AG08395 (cell line): ENCODE data around the gene GRIK1.

Experiments
- DNase-seq: peaks from one replicate; pipeline ENCODE4 v3.0.0; 2012; ENCODE audit warnings: mixed read lengths, low spot score

Gene GRIK1

DNA sequence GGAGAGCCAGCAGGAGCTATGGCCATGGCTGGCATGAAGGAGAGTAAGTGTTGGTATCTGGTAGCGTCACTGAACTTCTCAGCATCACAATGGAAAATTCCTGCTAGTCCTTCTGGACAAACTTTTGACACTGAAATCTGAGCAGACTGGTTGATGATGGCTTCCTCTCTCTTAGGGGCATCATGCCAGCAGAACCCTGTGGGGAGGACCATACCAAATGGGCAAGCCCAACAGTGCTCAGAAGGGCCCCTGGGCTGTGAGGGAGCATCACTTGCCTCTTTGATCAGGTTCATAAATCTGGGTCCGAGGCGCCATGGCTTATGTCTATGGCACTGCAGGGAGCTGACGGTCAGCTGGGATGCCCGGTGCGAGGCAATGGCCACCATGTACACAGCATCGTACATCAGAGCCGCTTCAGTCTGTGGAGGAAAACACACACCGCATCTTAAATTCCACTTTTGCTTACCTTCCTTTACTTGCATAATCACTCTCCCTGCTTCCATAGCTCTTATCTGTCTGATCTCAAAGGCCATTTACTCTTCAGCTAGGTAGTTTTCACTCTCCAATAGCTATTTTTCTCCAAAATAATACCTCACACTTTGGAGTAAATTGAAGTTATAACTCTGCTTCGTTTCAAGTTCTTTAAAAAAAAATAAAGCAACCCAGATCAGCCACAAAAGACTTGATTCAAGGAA, 297.1 kb downstream of the GRIK1 start:
- DNase-seq, result no peak

DNA sequence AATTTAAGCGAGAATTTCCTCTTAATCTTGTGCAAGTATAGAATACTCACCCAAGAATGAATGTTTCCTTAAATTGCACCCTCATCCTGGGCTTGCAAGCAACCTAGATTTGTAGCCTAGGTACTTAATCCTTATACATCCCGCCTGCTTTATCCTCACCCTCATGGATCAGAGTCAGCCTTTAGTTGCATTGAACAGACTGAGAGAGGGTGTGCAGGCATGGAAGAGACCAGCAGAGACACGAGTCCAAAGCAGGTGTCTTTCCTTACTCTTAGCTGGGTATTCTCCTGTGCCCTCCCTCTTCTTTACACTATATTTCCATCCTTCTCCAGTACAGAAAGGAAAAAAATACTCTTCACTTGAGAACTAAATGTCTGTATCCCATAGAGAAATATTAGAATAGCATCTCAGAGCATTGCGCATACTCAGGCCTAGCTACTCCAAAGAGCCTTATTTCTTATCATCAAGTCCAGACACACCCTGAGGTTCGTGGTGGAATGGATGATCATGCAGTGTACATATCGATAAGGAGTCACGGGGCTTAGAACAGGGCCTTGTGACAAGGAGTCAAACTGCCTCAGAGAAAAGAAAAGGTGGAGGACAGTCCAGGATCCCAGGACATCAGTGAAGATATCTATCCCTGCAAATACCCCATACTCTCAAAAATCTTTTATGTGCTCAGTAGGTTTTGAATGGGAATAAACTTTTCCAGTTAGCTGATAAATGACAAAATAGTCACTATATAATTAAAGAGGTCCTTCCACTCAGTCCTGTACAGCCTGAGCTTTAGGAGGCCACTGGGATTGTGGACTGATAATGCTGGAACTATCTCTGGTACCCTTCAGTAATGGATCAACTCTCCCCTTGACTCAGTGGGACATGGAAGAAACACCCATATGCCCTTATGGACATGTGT, 297.9 kb downstream of the GRIK1 start:
- no peak for DNase-seq

DNA sequence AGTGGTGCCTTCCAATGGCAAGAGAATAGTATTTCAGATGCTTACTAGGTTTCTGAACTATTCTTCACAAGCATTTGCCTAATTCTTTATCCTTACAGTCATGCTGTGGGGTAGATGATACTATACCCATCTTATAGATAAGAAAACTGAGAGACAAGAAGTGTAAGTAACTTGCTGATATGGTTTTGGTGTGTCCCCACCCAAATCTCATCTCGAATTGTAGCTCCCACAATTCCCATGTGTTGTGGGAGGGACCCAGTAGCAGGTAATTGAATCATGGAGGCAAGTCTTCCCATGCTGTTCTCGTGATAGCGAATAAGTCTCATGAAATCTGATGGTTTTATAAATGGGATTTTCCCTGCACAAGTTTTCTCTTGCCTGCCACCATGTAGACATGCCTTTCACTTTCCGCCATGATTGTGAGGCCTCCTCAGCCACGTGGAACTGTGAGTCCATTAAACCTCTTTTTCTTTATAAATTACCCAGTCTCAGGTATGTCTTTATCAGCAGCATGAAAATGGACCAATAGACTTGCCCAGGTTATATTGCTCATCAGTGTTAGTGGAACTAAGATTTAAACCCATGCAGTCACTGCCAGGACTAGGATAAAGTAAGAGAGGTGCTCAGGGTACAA, 298.7 kb downstream of the GRIK1 start:
- DNase-seq, result no peak

DNA sequence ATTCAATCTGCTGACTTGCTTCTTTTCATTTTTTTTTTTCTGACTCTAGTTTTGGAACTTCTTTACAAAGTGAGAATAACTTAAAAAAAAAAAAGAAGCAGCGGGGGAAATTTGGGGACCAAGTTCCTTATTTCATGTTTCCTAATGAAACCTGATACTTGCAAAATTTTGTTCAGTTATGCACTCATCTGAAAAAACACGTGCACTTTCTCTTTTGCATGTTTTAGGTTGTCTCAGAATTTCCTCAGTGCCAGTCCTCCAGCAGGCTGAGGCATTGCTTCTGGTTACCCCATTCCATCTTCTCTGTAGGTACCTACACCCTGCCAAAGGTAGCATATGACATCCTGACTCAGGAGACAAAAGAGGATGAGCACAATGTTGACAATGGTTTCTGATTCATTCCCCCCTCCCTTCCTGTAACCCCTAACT, 299.7 kb downstream of the GRIK1 start:
- DNase-seq, result no peak

DNA sequence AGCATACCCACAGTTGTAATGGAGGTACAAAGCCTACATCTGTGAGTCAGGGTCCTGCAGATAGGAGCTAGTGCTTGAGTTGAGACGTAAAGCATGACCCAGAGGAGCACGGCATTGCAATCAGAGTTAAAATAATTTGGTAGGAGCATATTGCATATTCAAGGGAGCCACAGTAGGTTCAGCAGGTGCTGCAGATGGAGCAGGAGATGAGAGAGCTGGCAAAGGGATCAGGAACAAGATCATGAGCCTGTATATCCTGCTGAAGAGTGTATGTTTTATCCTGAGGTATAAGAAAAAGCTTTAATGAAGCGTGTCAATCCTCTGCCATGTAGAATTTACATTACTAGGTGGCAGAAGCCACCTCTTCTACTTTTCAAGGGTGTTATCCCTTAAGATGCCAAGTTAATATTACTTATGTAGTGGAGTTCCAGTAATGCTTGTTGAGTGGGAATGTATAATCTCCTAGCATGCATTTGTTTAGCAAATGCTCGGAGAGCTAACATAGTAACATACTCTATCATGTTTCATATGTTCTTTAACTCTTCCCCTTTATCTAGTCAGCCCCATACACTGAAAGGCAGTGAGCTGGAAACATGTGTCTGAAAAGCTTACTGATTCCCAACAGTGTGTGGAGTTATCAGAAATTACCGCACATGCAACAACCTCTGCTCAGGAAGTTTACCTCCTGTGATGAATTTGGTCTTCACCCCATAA, 300.3 kb downstream of the GRIK1 start:
- DNase-seq, result no peak

DNA sequence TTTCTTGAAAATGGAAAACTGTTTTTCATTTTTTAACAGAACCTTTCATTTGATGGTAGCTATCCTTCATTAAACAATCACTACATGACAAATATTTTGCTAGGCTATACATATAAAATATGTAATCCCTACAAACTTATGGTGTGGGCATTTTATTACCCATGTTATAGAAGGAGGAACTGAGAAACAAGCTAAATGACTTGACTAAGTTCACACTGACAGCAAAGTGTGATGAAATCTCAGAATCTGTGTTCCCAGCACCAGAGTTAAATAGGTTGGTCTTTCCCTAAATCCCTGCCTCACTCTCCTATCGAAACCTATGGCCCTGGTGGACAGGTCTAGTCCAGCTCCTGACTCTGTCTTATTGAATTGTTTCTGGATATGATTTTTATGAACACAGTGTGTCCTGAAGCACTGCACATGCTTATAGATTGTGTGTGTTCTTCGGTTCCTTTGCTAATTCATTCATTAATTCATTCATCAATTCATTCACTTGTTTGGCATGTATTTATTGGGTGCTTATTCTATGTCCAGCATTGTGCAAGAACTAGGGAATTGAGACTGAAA, 301.0 kb downstream of the GRIK1 start:
- no peak for DNase-seq

DNA sequence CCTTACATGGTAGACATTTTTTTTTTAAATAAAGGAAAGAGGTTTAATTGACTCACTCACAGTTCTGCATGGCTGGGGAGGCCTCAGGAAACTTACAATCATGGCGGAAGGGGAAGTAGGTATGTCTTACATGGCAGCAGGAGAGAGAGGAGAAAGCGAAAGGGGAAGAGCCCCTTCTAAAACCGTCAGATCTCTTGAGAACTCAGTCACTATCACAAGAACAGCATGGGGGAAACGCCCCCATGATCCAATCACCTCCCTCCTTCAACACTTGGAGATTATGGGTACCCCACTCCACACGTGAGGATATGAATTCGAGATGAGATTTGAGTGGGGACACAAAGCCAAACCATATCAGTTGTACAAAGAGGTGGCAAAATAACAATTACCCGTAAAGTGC, 301.7 kb downstream of the GRIK1 start:
- no peak for DNase-seq

DNA sequence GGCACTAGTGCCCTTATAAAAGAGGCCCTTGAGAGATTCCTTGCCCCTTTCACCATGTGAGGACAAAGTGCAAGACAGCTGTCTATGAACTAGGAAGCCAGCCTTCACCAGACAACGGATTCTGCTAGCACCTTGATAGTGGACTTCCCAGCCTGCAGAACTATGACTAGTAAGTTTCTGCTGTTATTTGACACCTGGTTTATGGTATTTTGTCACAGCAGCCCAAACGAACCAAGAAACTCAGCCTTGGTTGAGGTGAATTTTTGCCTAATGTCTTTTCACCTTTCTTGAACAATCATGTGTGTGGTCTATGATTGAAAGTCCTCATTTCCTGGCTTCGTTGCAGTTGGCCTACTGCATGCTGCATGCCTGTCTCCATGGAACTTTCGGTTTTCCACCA, 302.2 kb downstream of the GRIK1 start:
- no peak for DNase-seq

DNA sequence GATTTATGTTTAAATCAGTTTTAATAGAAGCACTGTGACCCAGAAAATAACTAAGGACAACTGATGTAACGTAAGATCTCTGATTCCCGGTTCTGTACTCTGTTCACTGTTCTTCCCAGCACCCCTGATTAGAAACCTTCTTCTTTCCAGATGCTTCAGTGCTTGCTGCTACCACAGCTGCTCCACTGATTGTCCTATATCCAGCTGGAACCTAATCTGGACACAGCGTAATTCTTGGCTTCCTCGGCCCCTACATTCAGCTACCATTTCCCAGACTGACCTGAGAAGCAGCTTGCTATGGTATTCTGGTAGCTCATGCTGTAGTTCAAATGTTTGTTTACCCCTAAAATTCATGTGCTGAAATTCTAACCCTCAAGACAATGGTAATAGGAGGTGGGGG, 302.7 kb downstream of the GRIK1 start:
- no peak for DNase-seq

DNA sequence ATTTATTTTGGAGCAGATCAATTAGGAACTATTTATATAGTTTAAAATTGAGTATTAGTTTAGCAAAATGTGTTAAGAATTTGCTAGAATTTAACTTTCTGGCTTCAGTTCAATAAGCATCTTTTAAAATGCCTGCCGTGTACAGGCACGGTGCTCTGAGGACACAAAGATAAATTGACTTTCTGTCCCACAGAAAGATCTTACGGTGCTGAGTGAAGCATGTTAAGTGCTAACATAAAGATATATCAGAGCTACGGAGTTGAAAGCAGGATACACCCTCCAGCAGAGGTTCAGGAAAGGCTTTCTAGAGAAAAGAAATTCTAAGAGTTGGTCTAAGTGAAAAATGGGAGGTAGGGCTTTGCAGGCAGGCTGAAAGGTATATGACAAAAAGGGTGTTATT, 305.4 kb downstream of the GRIK1 start:
- DNase-seq, result no peak

DNA sequence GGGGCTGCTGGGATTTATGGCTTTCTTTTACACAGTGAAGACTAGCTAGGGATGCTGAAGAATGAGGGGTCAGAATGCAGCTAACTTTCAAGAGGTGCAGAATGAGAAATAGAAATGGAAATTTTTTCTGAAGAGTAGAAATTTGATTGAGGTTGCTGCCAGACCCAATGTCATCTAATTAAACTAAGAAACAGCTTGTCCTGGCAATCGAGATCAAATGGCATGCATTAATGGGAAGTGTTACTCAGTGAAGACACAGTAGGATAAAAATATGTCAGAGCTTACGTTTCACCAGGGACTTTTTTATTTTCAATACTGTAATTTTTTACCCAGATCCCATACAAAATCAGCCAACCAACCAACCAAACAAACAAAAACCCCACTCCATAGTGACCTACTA, 306.0 kb downstream of the GRIK1 start:
- DNase-seq, result no peak

DNA sequence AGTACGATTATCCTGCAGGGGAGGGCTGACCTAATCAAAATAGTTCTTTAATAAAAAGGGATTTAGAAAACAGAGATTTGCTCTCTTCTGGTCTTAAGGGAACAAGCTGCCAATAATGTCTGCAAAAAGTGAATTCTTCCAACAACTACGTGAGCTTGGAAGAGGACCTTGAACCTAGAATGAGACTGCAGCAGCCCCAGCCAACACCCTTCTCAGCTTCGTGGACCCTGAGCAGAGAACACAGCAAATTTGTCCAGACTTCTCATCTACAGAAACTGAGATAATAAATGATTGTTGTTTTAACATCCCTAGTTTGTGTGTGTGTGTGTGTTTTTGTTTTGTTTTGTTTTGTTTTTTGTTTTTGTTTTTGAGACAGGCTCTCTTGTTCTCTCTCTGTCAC, 309.4 kb downstream of the GRIK1 start:
- no peak for DNase-seq

DNA sequence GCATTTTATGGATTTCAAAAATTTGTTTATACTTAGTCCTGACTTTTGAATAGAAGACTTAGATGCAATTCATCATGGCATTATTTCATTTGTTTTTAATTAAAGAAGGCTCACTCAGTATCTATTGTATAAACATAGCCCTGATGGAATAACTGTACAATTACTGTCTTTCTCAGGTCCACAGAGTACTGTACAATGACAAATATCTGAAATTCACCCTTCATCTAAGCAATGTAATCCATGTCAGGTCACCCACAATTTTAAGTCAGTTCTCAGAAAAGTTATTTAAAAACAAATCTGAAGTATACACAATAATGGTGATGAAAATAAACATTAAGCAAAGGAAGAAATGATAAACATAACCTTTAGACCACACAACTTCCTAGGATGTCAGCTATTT, 311.9 kb downstream of the GRIK1 start:
- no peak for DNase-seq

DNA sequence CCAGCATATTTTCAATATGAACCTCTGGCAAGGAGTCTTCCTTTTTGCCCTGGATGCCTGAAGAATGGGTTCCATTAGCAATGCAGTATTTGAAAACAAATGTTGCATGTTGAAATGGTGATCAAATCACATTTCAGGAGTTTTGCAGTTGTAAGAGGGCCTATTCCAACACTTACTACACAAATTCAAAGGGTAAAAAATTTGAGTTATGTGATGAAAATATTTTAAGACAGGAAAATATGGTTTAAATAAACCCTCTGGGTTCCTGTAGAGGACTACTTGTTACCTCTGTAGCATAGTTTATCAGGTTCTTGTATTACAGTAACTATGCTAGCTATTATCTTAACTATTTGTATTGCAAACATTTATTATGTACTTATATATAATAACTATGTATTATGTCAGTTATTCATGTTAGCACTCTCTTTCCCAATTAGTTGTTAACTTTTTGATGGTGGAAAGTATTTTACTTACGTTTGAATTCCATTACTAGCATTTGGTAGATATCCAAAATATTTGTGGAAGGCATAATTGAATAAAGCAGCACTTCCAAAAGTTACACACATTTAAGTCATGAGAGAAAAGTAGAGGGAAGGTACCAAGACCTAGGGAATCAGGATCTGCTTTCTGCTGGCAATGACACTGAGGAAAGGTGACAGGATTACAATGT, 312.9 kb downstream of the GRIK1 start:
- DNase-seq, result no peak

DNA sequence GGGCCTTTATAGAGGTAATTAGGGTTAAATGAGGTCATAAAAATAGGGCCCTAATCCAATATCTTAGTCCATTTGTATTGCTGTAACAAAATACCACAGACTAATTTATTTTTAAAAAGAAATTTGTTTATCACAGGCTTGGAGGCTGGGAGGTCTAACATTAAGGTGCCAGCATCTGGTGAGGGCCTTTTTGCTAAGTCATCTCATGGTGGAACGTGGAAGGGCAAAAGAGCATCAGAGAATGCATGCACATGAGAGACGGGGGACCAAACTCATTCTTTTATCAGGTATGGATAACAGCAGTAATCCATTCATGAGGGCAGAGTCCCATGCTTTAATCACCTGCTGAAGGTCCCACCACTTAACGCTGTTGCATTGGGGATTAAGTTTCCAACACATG, 313.8 kb downstream of the GRIK1 start:
- DNase-seq, result no peak

DNA sequence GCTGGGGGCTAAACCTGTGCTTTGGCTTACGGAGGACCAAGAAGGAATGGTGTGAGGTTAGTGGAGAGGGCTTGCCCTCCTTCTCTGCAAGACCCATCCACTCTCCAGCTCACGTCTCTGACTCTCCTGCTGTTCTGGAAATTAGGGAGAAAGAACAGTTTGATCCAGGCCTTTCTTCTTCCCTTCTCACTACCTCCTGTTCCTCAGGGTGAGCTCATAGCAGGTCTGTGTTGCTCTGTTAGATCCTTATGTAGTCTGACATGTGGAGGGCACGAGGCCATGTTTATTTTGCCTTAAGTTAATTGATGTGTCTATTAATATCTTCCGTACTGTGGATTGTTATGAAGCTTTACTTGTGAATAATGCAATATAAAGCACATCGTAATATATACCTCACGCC, 315.0 kb downstream of the GRIK1 start:
- DNase-seq, result no peak

DNA sequence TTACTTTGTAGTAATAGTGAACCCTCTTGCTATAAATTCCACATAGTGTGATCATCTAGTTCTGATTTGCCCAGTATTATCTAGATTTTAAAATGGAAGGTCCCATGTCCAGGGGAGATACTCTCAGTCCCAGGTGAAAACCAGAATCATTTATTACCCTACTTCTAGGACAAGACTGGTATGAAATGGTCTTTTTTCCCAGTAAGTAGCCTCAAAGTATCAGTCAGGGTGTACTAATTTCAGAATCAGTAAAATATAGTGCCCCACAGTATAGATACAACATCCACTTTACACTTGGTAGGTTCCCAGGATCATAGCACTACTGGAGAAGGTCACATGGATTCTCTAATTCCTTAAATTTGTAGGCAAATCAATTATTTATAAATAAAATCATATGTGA, 318.3 kb downstream of the GRIK1 start:
- DNase-seq, result no peak

DNA sequence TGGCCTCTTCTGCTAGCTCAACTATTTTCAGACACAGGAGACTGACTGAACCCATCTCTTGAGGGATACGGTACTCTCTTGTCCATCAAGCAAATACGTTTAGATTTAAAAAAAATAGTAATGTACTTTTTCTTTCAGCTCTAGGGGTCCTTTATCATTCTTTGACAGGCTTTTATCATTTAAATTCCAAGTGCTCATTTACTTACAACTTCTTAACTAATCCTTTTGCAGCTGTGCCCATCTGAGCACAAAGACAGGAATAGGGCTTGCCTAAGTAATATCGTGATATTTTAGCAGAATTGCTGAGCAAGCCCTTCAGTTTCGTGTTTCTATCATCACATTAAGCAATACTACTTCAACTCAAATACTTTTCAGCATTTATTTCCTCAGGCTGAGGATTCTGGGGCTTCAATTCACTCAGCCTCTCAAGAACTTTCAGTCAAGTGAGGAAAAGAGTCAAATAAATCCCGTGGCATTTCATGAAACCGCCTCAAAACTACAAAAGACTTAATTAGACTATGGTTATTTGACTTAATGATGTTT, 323.5 kb downstream of the GRIK1 start:
- no peak for DNase-seq

DNA sequence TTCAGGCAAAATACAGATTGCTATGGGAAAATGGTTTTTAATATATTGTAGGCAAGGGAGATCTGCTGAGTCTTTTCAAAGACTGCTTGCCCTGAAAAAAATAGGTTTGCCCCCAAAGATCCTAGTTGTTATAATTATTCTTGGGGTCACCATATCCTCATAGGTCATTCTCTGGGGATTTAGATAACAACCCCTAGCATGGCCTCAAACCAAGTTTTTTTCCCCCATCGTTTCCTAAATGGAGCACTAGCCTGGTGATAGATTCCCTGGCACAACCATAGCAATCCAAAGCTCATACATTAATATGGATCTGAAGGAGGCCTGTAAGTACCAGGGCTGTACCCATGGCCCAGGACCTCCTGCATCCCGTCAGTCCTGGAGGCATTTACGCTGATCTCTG, 325.9 kb downstream of the GRIK1 start:
- no peak for DNase-seq

DNA sequence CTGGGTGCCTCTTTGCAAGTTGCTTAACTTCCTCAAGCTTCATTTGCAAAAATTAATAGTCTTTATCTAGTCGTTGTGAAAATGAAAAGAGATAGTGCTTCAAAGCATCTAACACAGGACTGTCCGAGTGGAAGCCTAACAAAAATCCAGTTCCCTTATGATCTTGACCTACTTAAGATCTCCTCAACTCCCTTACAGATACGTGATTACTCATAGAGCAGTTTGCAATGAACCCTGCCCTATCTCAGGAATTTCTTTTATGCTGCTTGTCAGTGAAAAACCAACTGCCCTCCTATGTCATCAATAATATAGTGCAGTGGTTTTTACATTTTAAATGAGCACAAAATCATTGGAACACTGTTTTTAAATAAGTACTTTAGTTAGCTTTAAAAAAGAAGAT, 326.8 kb downstream of the GRIK1 start:
- no peak for DNase-seq

DNA sequence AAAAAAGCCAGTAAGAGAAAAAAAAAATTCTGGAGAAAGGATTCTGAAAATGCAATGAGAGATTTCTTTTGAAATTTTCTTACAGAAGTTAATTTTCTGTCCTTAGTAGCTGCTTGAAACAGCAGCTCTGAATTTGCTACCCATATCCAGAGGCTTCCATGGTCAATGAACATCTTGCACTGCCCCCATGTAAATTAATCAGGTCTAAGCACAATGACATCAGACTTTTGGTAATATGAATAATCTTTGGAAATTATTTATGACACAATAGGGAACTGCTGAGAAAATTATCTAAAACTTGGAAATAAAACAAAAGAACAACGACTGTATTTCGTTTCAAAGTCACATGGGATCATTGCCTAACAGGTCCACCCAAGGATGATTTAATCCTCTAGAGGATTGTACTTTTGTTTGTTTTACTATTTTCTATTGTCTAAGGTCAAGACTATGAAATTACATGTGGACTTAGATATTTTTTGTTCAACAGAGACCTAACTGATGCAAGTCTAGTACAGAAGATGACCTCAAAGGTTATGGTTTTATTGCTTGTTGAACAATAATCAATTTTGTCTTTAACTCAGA, 328.9 kb downstream of the GRIK1 start:
- DNase-seq, result no peak
